HAP-1 (cell line): ENCODE measurements around the gene C1orf21.

Experiments used
- DNase-seq, 2 experiments: peaks; one replicate each; pipeline ENCODE4 v3.0.0-alpha.2; 2016 to 2020; ENCODE audit warnings: low spot score in 2 of 2
- H3K27me3 ChIP-seq: fragments of 250-450 bp; sonication (Bioruptor Pico); 2 replicates; pipeline ENCODE4 v1.5.1; 2020; ENCODE audit warnings: low read depth, mild to moderate bottlenecking, moderate library complexity
- H3K36me3 ChIP-seq: fragments of 250-450 bp; sonication (Bioruptor Pico); replicated peaks from 2 replicates; pipeline ENCODE4 v1.5.1; 2020; ENCODE audit warnings: mild to moderate bottlenecking
- H3K4me1 ChIP-seq: fragments of 250-450 bp; sonication (Bioruptor Pico); 2 replicates; pipeline ENCODE4 v1.5.1; 2020; ENCODE audit warnings: mild to moderate bottlenecking
- H3K4me3 ChIP-seq: fragments of 250-450 bp; sonication (Bioruptor Pico); 2 replicates; pipeline ENCODE4 v1.5.1; 2020; ENCODE audit warnings: mild to moderate bottlenecking, moderate library complexity
- H3K9me3 ChIP-seq: fragments of 250-450 bp; sonication (Bioruptor Pico); 2 replicates; pipeline ENCODE4 v1.5.1; 2020; ENCODE audit warnings: mild to moderate bottlenecking, moderate library complexity
- in situ Hi-C: fragments of 300-500 bp; cut with MboI; formaldehyde crosslinking; loops from 3 replicates; pipeline ENCODE4 v1.14.3; 2020; ENCODE audit warnings: low sequenced_read_pairs, inconsistent platforms, mixed read lengths

C1orf21 gene

GRCh38 chr1:184390889-184391288 lies 4.1 kb downstream of the C1orf21 start:
- peaks cover 7% of the 10 kb centered on the region for H3K4me1 ChIP-seq
- in situ Hi-C loops: no loop called here

GRCh38 chr1:184392067-184392466 lies 5.2 kb downstream of the C1orf21 start:
- H3K27me3 ChIP-seq: no peaks in the 10 kb centered on the region
- no peaks in the 10 kb centered on the region for H3K9me3 ChIP-seq
- no peak overlapping the region for H3K4me3 ChIP-seq
- peaks cover 7% of the 10 kb centered on the region for H3K4me1 ChIP-seq
- in situ Hi-C loops: no loop called here
- no peaks in the 10 kb centered on the region for H3K36me3 ChIP-seq
- no peak for DNase-seq

More at GRCh38 chr1:184390889-184391288, 4.1 kb downstream of the C1orf21 start:
- no peak overlapping the region for H3K4me3 ChIP-seq
- no peaks in the 10 kb centered on the region for H3K36me3 ChIP-seq
- DNase-seq: no peak
- no peaks in the 10 kb centered on the region for H3K9me3 ChIP-seq
- no peaks in the 10 kb centered on the region for H3K27me3 ChIP-seq

- no peak for DNase-seq
Observed at GRCh38 chr1:184392779-184393522, 6.1 kb downstream of the C1orf21 start.

GRCh38 chr1:184393962-184394361 lies 7.1 kb downstream of the C1orf21 start:
- H3K4me1 ChIP-seq: peaks cover 3% of the 10 kb centered on the region
- no peaks in the 10 kb centered on the region for H3K36me3 ChIP-seq
- no peak overlapping the region for H3K4me3 ChIP-seq
- H3K27me3 ChIP-seq: no peaks in the 10 kb centered on the region
- no peaks in the 10 kb centered on the region for H3K9me3 ChIP-seq
- DNase-seq: no peak
- in situ Hi-C loops: no loop called here

More at GRCh38 chr1:184392779-184393522, 6.1 kb downstream of the C1orf21 start:
- Histone ChIP-seq H3K4me1 (peaks cover 7% of the 10 kb centered on the region), H3K36me3 (no peaks in the 10 kb centered on the region), H3K4me3 (no peak overlapping the region), H3K27me3 (no peaks in the 10 kb centered on the region), H3K9me3 (no peaks in the 10 kb centered on the region)
- in situ Hi-C loops: no loop called here

GRCh38 chr1:184395370-184395769 lies 8.5 kb downstream of the C1orf21 start:
- in situ Hi-C loops: no loop called here

GRCh38 chr1:184395937-184396480 lies 9.2 kb downstream of the C1orf21 start:
- H3K4me3 ChIP-seq: no peak overlapping the region
- H3K9me3 ChIP-seq: no peaks in the 10 kb centered on the region
- in situ Hi-C loops: no loop called here
- no peaks in the 10 kb centered on the region for H3K4me1 ChIP-seq
- H3K36me3 ChIP-seq: no peaks in the 10 kb centered on the region
- H3K27me3 ChIP-seq: no peaks in the 10 kb centered on the region
- no peak for DNase-seq

More at GRCh38 chr1:184395370-184395769, 8.5 kb downstream of the C1orf21 start:
- Histone ChIP-seq H3K9me3 (no peaks in the 10 kb centered on the region), H3K36me3 (no peaks in the 10 kb centered on the region), H3K4me3 (no peak overlapping the region), H3K4me1 (no peaks in the 10 kb centered on the region; the same call in 1 of the 2 replicates), H3K27me3 (no peaks in the 10 kb centered on the region)
- no peak for DNase-seq

GRCh38 chr1:184399192-184399847 lies 12.5 kb downstream of the C1orf21 start:
- H3K4me1 ChIP-seq: peaks cover 16% of the 10 kb centered on the region
- no peaks in the 10 kb centered on the region for H3K36me3 ChIP-seq
- in situ Hi-C loops: no loop called here
- H3K27me3 ChIP-seq: no peaks in the 10 kb centered on the region
- no peak overlapping the region for H3K4me3 ChIP-seq
- no peaks in the 10 kb centered on the region for H3K9me3 ChIP-seq
- no peak for DNase-seq

GRCh38 chr1:184403961-184404726 lies 17.3 kb downstream of the C1orf21 start:
- in situ Hi-C loops: no loop called here
- no peaks in the 10 kb centered on the region for H3K36me3 ChIP-seq
- peak in 1 of 2 experiments; percentile 28 for DNase-seq
- H3K4me3 ChIP-seq: no peak overlapping the region
- no peaks in the 10 kb centered on the region for H3K9me3 ChIP-seq
- peaks cover 49% of the 10 kb centered on the region for H3K4me1 ChIP-seq
- no peaks in the 10 kb centered on the region for H3K27me3 ChIP-seq

GRCh38 chr1:184404727-184405027 lies 17.8 kb downstream of the C1orf21 start:
- H3K36me3 ChIP-seq: no peaks in the 10 kb centered on the region
- DNase-seq: peak; percentile 45 to 81
- H3K9me3 ChIP-seq: no peaks in the 10 kb centered on the region
- no peaks in the 10 kb centered on the region for H3K27me3 ChIP-seq
- H3K4me1 ChIP-seq: peaks cover 49% of the 10 kb centered on the region
- no peak overlapping the region for H3K4me3 ChIP-seq
- in situ Hi-C loops: no loop called here

GRCh38 chr1:184405094-184405800 lies 18.4 kb downstream of the C1orf21 start:
- Histone ChIP-seq H3K27me3 (no peaks in the 10 kb centered on the region), H3K4me3 (no peak overlapping the region), H3K36me3 (no peaks in the 10 kb centered on the region), H3K4me1 (peaks cover 49% of the 10 kb centered on the region), H3K9me3 (no peaks in the 10 kb centered on the region)
- DNase-seq: no peak
- in situ Hi-C loops: no loop called here

GRCh38 chr1:184405801-184406142 lies 18.9 kb downstream of the C1orf21 start:
- no peaks in the 10 kb centered on the region for H3K27me3 ChIP-seq
- DNase-seq: no peak
- H3K4me1 ChIP-seq: peaks cover 49% of the 10 kb centered on the region
- no peaks in the 10 kb centered on the region for H3K9me3 ChIP-seq
- H3K36me3 ChIP-seq: no peaks in the 10 kb centered on the region
- in situ Hi-C loops: no loop called here
- H3K4me3 ChIP-seq: no peak overlapping the region

- DNase-seq: no peak
- no peak overlapping the region for H3K4me3 ChIP-seq
- H3K4me1 ChIP-seq: peaks cover 49% of the 10 kb centered on the region
- no peaks in the 10 kb centered on the region for H3K27me3 ChIP-seq
- no peaks in the 10 kb centered on the region for H3K36me3 ChIP-seq
- in situ Hi-C loops: no loop called here
- no peaks in the 10 kb centered on the region for H3K9me3 ChIP-seq
Observed at GRCh38 chr1:184406479-184406878, 19.6 kb downstream of the C1orf21 start.

GRCh38 chr1:184407816-184408510 lies 21.1 kb downstream of the C1orf21 start:
- H3K9me3 ChIP-seq: no peaks in the 10 kb centered on the region
- in situ Hi-C loops: no loop called here
- no peak for DNase-seq
- H3K27me3 ChIP-seq: no peaks in the 10 kb centered on the region
- H3K36me3 ChIP-seq: no peaks in the 10 kb centered on the region
- peaks cover 47% of the 10 kb centered on the region for H3K4me1 ChIP-seq
- H3K4me3 ChIP-seq: no peak overlapping the region
